AG10803 (cell line): Measurements from ENCODE around the gene RHOD.

Experiments used
- DNase-seq: peaks from one replicate; pipeline ENCODE4 v3.0.0; 2010; ENCODE audit warnings: low read depth
- H3K4me3 ChIP-seq: 2 replicates; pipeline ENCODE4 v1.5.1; 2011; ENCODE audit warnings: mild to moderate bottlenecking, low read length, control low read depth
- CTCF ChIP-seq: conservative IDR thresholded peaks from 2 replicates; pipeline ENCODE4 v1.5.1; 2011; ENCODE audit warnings: mild to moderate bottlenecking, low read length, control low read depth, inconsistent platforms

RHOD gene

GRCh38 chr11:67120456-67120855 lies 63.8 kb downstream of the RHOD start:
- DNase-seq: no peak
- peak overlapping the region; percentile 96 for H3K4me3 ChIP-seq
- no peak for TF ChIP-seq CTCF

- peak overlapping the region; percentile 96 for H3K4me3 ChIP-seq
- TF ChIP-seq CTCF: no peak
- DNase-seq: peak; percentile 34
Measured at GRCh38 chr11:67120881-67121710, 64.4 kb downstream of the RHOD start.
